OCI-LY1 (cell line): ENCODE data around the gene CR1.

ENCODE experiments used
- H2AFZ ChIP-seq: fragments of 200-600 bp; sonication (generic), shearing (Covaris generic); 2 replicates; pipeline ENCODE4 v1.6.0; 2014; ENCODE audit warnings: antibody characterized with exemption, mild to moderate bottlenecking, low read length
- H3F3A ChIP-seq: fragments of 200-600 bp; sonication (generic), shearing (Covaris generic); 2 replicates; pipeline ENCODE4 v1.6.0; 2014; ENCODE audit warnings: mild to moderate bottlenecking, antibody characterized with exemption, low read length, moderate library complexity; ENCODE audit not compliant: insufficient read depth
- H3K27ac ChIP-seq: fragments of 200-600 bp; sonication (generic); 2 replicates; pipeline ENCODE4 v1.5.1; 2014; ENCODE audit warnings: low read length, mixed run types, mild to moderate bottlenecking, low read depth; ENCODE audit not compliant: poor library complexity, severe bottlenecking
- H3K27me3 ChIP-seq: fragments of 200-600 bp; sonication (generic); 2 replicates; pipeline ENCODE4 v1.6.0; 2014; ENCODE audit warnings: antibody characterized with exemption, mild to moderate bottlenecking, low read length, moderate library complexity; ENCODE audit not compliant: insufficient read depth
- H3K36me3 ChIP-seq: fragments of 200-600 bp; sonication (generic); 2 replicates; pipeline ENCODE4 v1.6.1; 2014; ENCODE audit warnings: mild to moderate bottlenecking, antibody characterized with exemption, low read length, moderate library complexity, mixed read lengths; ENCODE audit not compliant: insufficient read depth
- H3K4me1 ChIP-seq: fragments of 200-600 bp; sonication (generic); 2 replicates; pipeline ENCODE4 v1.5.1; 2014; ENCODE audit warnings: mild to moderate bottlenecking, low read length, moderate library complexity; ENCODE audit not compliant: insufficient read depth, severe bottlenecking
- H3K4me2 ChIP-seq: fragments of 200-600 bp; sonication (generic), shearing (Covaris generic); 2 replicates; pipeline ENCODE4 v1.6.1; 2014; ENCODE audit warnings: low read length
- H3K4me3 ChIP-seq: fragments of 200-600 bp; sonication (generic); 2 replicates; pipeline ENCODE4 v1.5.1; 2014; ENCODE audit warnings: low read length, low read depth, mild to moderate bottlenecking, mixed read lengths; ENCODE audit not compliant: poor library complexity, severe bottlenecking
- H3K79me2 ChIP-seq: fragments of 200-600 bp; shearing (Covaris generic); 2 replicates; pipeline ENCODE4 v1.6.1; 2016; ENCODE audit warnings: mixed run types, low read length, mixed read lengths; ENCODE audit not compliant: insufficient read depth
- H3K9ac ChIP-seq: fragments of 200-600 bp; sonication (generic), shearing (Covaris generic); 2 replicates; pipeline ENCODE4 v1.6.1; 2014; ENCODE audit warnings: mild to moderate bottlenecking, low read length, mixed read lengths
- H3K9me2 ChIP-seq: fragments of 200-600 bp; sonication (generic), shearing (Covaris generic); 2 replicates; pipeline ENCODE4 v1.6.1; 2014; ENCODE audit warnings: low read depth, mild to moderate bottlenecking, low read length, mixed read lengths
- H3K9me3 ChIP-seq: fragments of 200-600 bp; shearing (Covaris generic); 2 replicates; pipeline ENCODE4 v1.6.1; 2014; ENCODE audit warnings: low read length, mixed read lengths
- H4K20me1 ChIP-seq: fragments of 200-600 bp; sonication (generic), shearing (Covaris generic); 2 replicates; pipeline ENCODE4 v1.6.0; 2016; ENCODE audit warnings: mild to moderate bottlenecking, low read length; ENCODE audit not compliant: insufficient read depth
- CTCF ChIP-seq: fragments of 200-600 bp; sonication (generic), shearing (Covaris generic); IDR thresholded peaks from 2 replicates; pipeline ENCODE4 v1.5.1; 2017; ENCODE audit warnings: mild to moderate bottlenecking, antibody characterized with exemption, low read length, moderate library complexity, mixed read lengths
- EZH2 ChIP-seq: fragments of 200-600 bp; sonication (generic), shearing (Covaris generic); IDR thresholded peaks from 2 replicates; pipeline ENCODE4 v1.8.0; 2017; ENCODE audit warnings: borderline replicate concordance, mixed run types, mild to moderate bottlenecking, antibody characterized with exemption, low read length, moderate library complexity, mixed read lengths

CR1 gene

DNA sequence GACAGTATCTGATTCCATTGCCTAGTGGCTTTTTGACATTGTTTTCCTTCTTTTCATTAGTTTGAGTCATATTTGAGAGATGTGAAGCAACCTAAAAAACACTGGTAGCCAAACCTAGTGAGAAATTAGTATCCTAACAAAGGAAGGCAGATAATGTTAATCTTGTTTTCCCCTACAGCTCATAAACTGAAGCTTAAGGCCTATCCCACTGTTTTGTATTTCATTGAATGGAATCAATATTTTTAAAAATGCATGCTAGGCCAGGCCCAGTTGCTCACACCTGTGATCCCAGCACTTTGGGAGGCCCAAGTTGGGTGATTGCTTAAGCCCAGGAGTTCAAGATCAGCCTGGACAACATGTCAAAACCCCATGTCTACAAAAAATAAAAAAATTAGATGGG is 150.2 kb downstream of the CR1 start:
- H3K9ac ChIP-seq, result no peak overlapping the region
- no peaks in the 10 kb centered on the region for H3K27me3 ChIP-seq
- H4K20me1 ChIP-seq, result no peaks in the 10 kb centered on the region
- no peaks in the 10 kb centered on the region for H3K36me3 ChIP-seq
- H2AFZ ChIP-seq, result no peak overlapping the region
- no peak for TF ChIP-seq CTCF
- TF ChIP-seq EZH2, result no peak
- no peak overlapping the region for H3K4me2 ChIP-seq
- H3K9me2 ChIP-seq, result no peaks in the 10 kb centered on the region
- no peaks in the 10 kb centered on the region for H3K9me3 ChIP-seq
- H3K79me2 ChIP-seq, result no peaks in the 10 kb centered on the region
- no peaks in the 10 kb centered on the region for H3F3A ChIP-seq
- no peaks in the 10 kb centered on the region for H3K4me1 ChIP-seq
- H3K4me3 ChIP-seq, result no peak overlapping the region
- no peak overlapping the region for H3K27ac ChIP-seq

DNA sequence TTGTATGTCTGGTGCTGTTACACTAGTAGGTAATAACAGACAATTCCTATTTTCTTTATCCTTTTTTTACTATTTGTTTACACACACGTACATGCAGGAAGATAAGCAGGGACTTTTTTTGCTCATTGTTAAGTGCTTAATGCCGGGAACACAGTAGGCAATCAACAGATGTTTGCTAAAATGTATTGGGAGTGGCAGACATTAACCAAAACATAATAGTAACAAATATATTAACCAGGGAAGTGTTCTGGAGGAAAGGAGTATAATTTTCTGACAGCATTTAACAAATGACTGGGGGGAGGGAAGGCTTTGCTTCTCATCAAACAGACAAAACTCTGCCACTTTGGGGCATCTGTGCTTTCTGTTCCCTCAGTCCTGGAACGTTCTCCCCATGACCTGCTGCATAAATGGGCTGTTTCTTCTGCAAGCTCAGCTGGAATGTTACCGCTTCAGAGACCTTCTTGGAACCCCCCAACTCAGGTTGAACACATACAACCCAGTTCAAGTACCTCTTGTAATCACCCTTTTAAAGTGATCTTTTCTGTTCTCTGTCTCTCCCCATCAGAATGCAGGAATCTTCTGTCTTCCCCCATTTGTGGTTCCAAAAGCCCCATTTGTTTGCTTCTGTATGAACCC is 151.1 kb downstream of the CR1 start:
- Histone ChIP-seq H3K36me3 (no peaks in the 10 kb centered on the region), H3F3A (no peaks in the 10 kb centered on the region), H2AFZ (no peak overlapping the region), H3K4me1 (no peaks in the 10 kb centered on the region), H3K4me2 (no peak overlapping the region), H3K79me2 (no peaks in the 10 kb centered on the region), H3K9ac (no peak overlapping the region), H4K20me1 (no peaks in the 10 kb centered on the region), H3K27ac (no peak overlapping the region), H3K9me3 (no peaks in the 10 kb centered on the region), H3K27me3 (no peaks in the 10 kb centered on the region), H3K9me2 (no peaks in the 10 kb centered on the region), H3K4me3 (no peak overlapping the region)
- TF ChIP-seq EZH2, result no peak
- TF ChIP-seq CTCF, result no peak

DNA sequence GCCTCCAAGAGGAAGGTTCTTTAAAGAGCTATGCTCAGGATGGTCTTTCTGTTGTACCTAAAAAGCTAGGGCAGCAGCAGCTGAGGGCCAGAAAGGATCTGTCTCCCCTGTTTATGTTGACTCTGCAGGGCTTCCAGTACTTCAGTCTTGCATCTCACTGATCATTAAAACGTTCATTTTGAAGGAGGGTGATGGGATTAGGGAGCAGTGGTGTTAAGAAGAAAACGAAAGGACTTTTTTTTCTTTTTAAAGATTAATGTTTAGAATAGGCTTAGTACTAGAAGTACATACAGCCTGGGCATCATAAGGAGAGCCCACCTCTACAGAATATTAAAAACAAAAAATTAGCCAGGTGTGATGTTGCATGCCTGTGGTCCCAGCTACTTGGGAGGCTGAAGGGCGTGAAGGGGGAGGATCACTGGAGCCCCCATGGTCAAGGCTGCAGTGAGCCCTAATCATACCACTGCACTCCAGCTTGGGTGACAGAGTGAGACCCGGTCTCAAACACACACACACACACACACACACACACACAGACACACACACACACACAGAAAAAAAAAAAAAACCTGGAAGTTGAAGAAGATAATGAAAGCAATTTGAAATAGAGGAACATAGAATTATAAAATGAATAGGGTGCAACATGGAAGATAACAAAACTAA is 151.8 kb downstream of the CR1 start:
- H4K20me1 ChIP-seq, result no peaks in the 10 kb centered on the region
- TF ChIP-seq CTCF (no peak), EZH2 (no peak)

More for the DNA sequence above, 151.8 kb downstream of the CR1 start:
- Histone ChIP-seq H3K27me3 (no peaks in the 10 kb centered on the region), H3K4me2 (no peak overlapping the region), H3K36me3 (no peaks in the 10 kb centered on the region), H3K9me2 (no peaks in the 10 kb centered on the region), H3K27ac (no peak overlapping the region), H3K9me3 (no peaks in the 10 kb centered on the region), H3K4me3 (no peak overlapping the region), H3K4me1 (no peaks in the 10 kb centered on the region), H3K79me2 (no peaks in the 10 kb centered on the region), H3K9ac (no peak overlapping the region), H3F3A (no peaks in the 10 kb centered on the region), H2AFZ (no peak overlapping the region)
